HepG2 (cell line): ENCODE results near the gene PSMD1. TPM values are rescaled to one million over a fixed set of nuclear protein-coding genes. Genes with fewer than 3 reads are reported as not detected.

Experiments used
- ATF7-NPFF ChIP-seq: sonication (generic); formaldehyde crosslinking; IDR thresholded peaks from 2 replicates; pipeline ENCODE4 v1.8.1; 2023; ENCODE audit warnings: mild to moderate bottlenecking, low read depth, missing genetic modification reagents, moderate library complexity
- CCDC6 ChIP-seq: sonication (generic); formaldehyde crosslinking; IDR thresholded peaks from 2 replicates; pipeline ENCODE4 v1.8.1; 2022; ENCODE audit warnings: mild to moderate bottlenecking, missing genetic modification reagents, moderate library complexity
- DNMT3B ChIP-seq: conservative IDR thresholded peaks from 2 replicates; pipeline ENCODE4 v1.6.1; 2016; ENCODE audit warnings: missing biosample characterization, control low read depth
- GATA4 ChIP-seq: sonication (generic); IDR thresholded peaks from 2 replicates; pipeline ENCODE4 v1.6.1; 2016; ENCODE audit warnings: antibody characterized with exemption, low read depth, borderline replicate concordance
- HINFP ChIP-seq: sonication (generic); formaldehyde crosslinking; IDR thresholded peaks from 2 replicates; pipeline ENCODE4 v1.4.0; 2020; ENCODE audit warnings: low read depth, mild to moderate bottlenecking, missing genetic modification reagents
- HOMEZ ChIP-seq: IDR thresholded peaks from 2 replicates; pipeline ENCODE4 v1.6.1; 2016; ENCODE audit warnings: low read depth
- KLF12 ChIP-seq: sonication (generic); formaldehyde crosslinking; IDR thresholded peaks from 2 replicates; pipeline ENCODE4 v1.4.0; 2020; ENCODE audit warnings: missing genetic modification reagents, borderline replicate concordance
- MIXL1 ChIP-seq: IDR thresholded peaks from 2 replicates; pipeline ENCODE4 v1.6.1; 2016
- NKX3-1 ChIP-seq: sonication (generic); formaldehyde crosslinking; IDR thresholded peaks from 2 replicates; pipeline ENCODE4 v1.5.0; 2020; ENCODE audit warnings: missing genetic modification reagents
- PAWR ChIP-seq: sonication (generic); formaldehyde crosslinking; IDR thresholded peaks from 2 replicates; pipeline ENCODE4 v1.4.0; 2020; ENCODE audit warnings: missing genetic modification reagents, mild to moderate bottlenecking, borderline replicate concordance
- PAX8 ChIP-seq: sonication (generic); formaldehyde crosslinking; IDR thresholded peaks from 2 replicates; pipeline ENCODE4 v1.8.0; 2022; ENCODE audit warnings: mild to moderate bottlenecking, missing genetic modification reagents, borderline replicate concordance
- RBM22 ChIP-seq: fragments of 200-400 bp; formaldehyde crosslinking; optimal IDR thresholded peaks from 2 replicates; pipeline ENCODE3; 2017; ENCODE audit warnings: mild to moderate bottlenecking, low read length, moderate library complexity
- SNRNP70 ChIP-seq: fragments of 200-400 bp; formaldehyde crosslinking; IDR thresholded peaks from 2 replicates; pipeline ENCODE4 v1.6.1; 2017; ENCODE audit warnings: mild to moderate bottlenecking, low read depth, low read length, moderate library complexity
- SP140L ChIP-seq: sonication (generic); formaldehyde crosslinking; IDR thresholded peaks from 2 replicates; pipeline ENCODE4 v1.4.0; 2020; ENCODE audit warnings: missing genetic modification reagents, borderline replicate concordance
- SP2 ChIP-seq: sonication (generic); formaldehyde crosslinking; IDR thresholded peaks from 2 replicates; pipeline ENCODE4 v1.5.1; 2020; ENCODE audit warnings: mild to moderate bottlenecking, missing genetic modification reagents
- ZBTB43 ChIP-seq: sonication (generic); formaldehyde crosslinking; conservative IDR thresholded peaks from 2 replicates; pipeline ENCODE4 v1.4.0; 2020; ENCODE audit warnings: missing genetic modification reagents
- ZFY ChIP-seq: sonication (generic); formaldehyde crosslinking; IDR thresholded peaks from 2 replicates; pipeline ENCODE4 v1.4.0; 2020; ENCODE audit warnings: missing genetic modification reagents
- ZMYM4 ChIP-seq: sonication (generic); formaldehyde crosslinking; IDR thresholded peaks from 2 replicates; pipeline ENCODE4 v1.8.1; 2023; ENCODE audit warnings: mild to moderate bottlenecking, missing genetic modification reagents
- ZNF12 ChIP-seq: sonication (generic); formaldehyde crosslinking; IDR thresholded peaks from 2 replicates; pipeline ENCODE4 v1.5.0; 2020; ENCODE audit warnings: missing genetic modification reagents
- ZNF292 ChIP-seq: sonication (generic); formaldehyde crosslinking; IDR thresholded peaks from 2 replicates; pipeline ENCODE4 v1.8.1; 2022; ENCODE audit warnings: mild to moderate bottlenecking, low read depth, missing genetic modification reagents, borderline replicate concordance
- ZNF296 ChIP-seq: sonication (generic); formaldehyde crosslinking; conservative IDR thresholded peaks from 2 replicates; pipeline ENCODE4 v1.5.0; 2020; ENCODE audit warnings: mild to moderate bottlenecking, missing genetic modification reagents
- ZNF382 ChIP-seq: sonication (generic); formaldehyde crosslinking; IDR thresholded peaks from 2 replicates; pipeline ENCODE4 v1.5.0; 2020; ENCODE audit warnings: missing genetic modification reagents, mild to moderate bottlenecking, borderline replicate concordance
- ZNF644 ChIP-seq: IDR thresholded peaks from 2 replicates; pipeline ENCODE4 v1.6.1; 2016; ENCODE audit warnings: low read depth
- polyA plus RNA-seq, 8 experiments: library from polyadenylated mRNA; depleted of rRNA in 3 of 8; stranded (reverse) in 7 of 8; unstranded in 1 of 8; fragments of >200 nt; fragmentation: Illumina TruSeq in 4 of 8; extraction: Trizol in 4 of 8; gene quantifications; 2 replicates each; pipeline versions ENCODE4 v1.2.1 to v1.2.3, GENCODE V29; 2011 to 2016; ENCODE audit warnings: low read depth in 4 of 8, missing spikeins in 1 of 8, mixed read lengths in 1 of 8; ENCODE audit not compliant: insufficient read depth in 1 of 8
- total RNA-seq, 5 experiments: library from RNA; depleted of rRNA; stranded (reverse); fragments of >200 nt; fragmentation: Illumina TruSeq; extraction: Trizol; gene quantifications; 2 replicates each; pipeline ENCODE4 v1.2.3, GENCODE V29; 2016; ENCODE audit warnings: low read depth in 1 of 5

Gene PSMD1
- total and polyA plus RNA-seq, 2 of the 13 experiments (the other 11 are each of a cell fraction or from before 2014, with no cell fraction given), result 136 to 191 TPM

GRCh38 chr2:231065966-231066365 lies 9.3 kb downstream of the PSMD1 start (continued):
- TF ChIP-seq SP2, result no peak
- peak; percentile 62; the same call in 1 of the 2 replicates for TF ChIP-seq MIXL1 (CRISPR knock-in tag)
- TF ChIP-seq ZFY (CRISPR knock-in tag), result 0 out of 2 replicates have a peak, but pooled peaks have one; percentile 19
- TF ChIP-seq ZNF644 (CRISPR knock-in tag), result peak; percentile 55; the same call in 1 of the 2 replicates
- TF ChIP-seq KLF12, result no peak
- no peak for TF ChIP-seq SP140L (CRISPR knock-in tag)
- no peak for TF ChIP-seq NKX3-1
- TF ChIP-seq ZBTB43 (CRISPR knock-in tag), result 0 out of 2 replicates have a peak, but pooled peaks have one; percentile 32
- TF ChIP-seq GATA4, result no peak
- TF ChIP-seq ZNF12 (CRISPR knock-in tag), result peak; percentile 96
- no peak for TF ChIP-seq PAWR (CRISPR knock-in tag)
- no peak for TF ChIP-seq RBM22
- no peak for TF ChIP-seq SNRNP70
- no peak for TF ChIP-seq ZNF296 (CRISPR knock-in tag)
- no peak for TF ChIP-seq ZMYM4 (CRISPR knock-in tag)
- no peak for TF ChIP-seq CCDC6 (CRISPR knock-in tag)
- TF ChIP-seq ZNF382 (CRISPR knock-in tag), result no peak
- TF ChIP-seq HOMEZ (CRISPR knock-in tag), result peak; percentile 78
- no peak for TF ChIP-seq ATF7-NPFF (CRISPR knock-in tag)
- no peak for TF ChIP-seq HINFP (CRISPR knock-in tag)
- 0 out of 2 replicates have a peak, but pooled peaks have one; percentile 48 for TF ChIP-seq DNMT3B (CRISPR knock-in tag)
- no peak for TF ChIP-seq ZNF292 (CRISPR knock-in tag)
- TF ChIP-seq PAX8 (CRISPR knock-in tag), result no peak
